Fibroblast of lung (primary cell): ENCODE measurements around the gene G0S2.

Source experiments
- CTCF ChIP-seq, 2 donors: IDR thresholded peaks in 1 of 2; conservative IDR thresholded peaks in 1 of 2; 1 replicate in 1 of 2; 2 replicates in 1 of 2; pipeline ENCODE4 v1.5.1; 2011 to 2012; ENCODE audit warnings: low read length in 2 of 2, control low read depth in 1 of 2, inconsistent platforms in 1 of 2, low read depth in 1 of 2, mild to moderate bottlenecking in 1 of 2
- EZH2 ChIP-seq: IDR thresholded peaks from 2 replicates; pipeline ENCODE4 v1.5.1; 2012; ENCODE audit warnings: low read length, control low read depth, mild to moderate bottlenecking; ENCODE audit errors: missing control alignments

DNA sequence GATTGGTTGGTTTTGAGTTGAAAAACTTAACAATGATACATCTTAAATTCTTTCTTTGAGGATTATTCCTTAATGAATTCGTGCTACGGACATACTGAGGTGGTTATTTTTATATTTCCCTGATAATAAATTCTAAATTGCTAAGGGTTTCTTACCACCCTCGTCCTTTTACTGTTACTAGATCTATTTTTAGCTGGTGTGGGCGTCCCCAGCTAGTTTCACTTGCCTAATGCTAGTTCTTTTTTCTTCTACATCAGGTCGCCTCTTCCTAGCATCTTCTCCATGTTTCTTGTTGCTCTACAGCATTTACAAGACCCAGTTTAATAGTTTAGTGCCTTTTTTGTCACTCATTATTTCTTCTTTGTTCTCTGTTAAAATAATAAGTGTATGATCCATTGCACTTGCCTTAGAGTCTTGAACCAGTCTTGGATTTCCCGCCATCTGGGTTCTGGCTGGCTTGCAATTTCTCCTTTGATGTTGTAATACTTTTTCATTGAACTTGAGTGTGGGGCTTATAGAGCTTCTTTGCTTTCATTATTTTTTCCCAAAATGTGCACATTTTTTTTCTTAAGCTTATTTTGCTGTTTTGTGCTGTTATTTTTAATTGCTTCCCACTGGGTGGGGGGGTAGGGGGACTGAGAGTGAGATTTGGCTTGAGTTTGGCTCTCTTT lies 28.8 kb downstream of the G0S2 start:
- TF ChIP-seq CTCF (conservative IDR thresholded peaks at IDR 0.05 in 1 of 2, IDR thresholded peaks at IDR 0.05 in 1 of 2; ENCODE audit: low read depth in 1 of 2, low read length in 2 of 2) (no peak), EZH2 (no peak)
